Stimulated activated CD4-positive, alpha-beta T cell treated with anti-CD3 and anti-CD28 coated beads, Interleukin-12 subunit alpha, Interleukin-12 subunit beta, amount 100 ng/mL, for 48 hours (primary cell): ENCODE data around the gene LTBP2.

Experiments
- DNase-seq, 3 donors: peaks; one replicate each; pipeline ENCODE4 v3.0.0-alpha.2; 2020; ENCODE audit warnings: low read depth in 2 of 3, low spot score in 1 of 3

LTBP2 gene

GRCh38 chr14:74532246-74532645 is 79.8 kb downstream of the LTBP2 start:
- no peak for DNase-seq

GRCh38 chr14:74531467-74531866 is 80.6 kb downstream of the LTBP2 start:
- DNase-seq: no peak

GRCh38 chr14:74531006-74531405 is 81.0 kb downstream of the LTBP2 start:
- no peak for DNase-seq

GRCh38 chr14:74528886-74529285 is 83.2 kb downstream of the LTBP2 start:
- no peak for DNase-seq

- no peak for DNase-seq
Observed at GRCh38 chr14:74528406-74528805, 83.6 kb downstream of the LTBP2 start.

- no peak for DNase-seq
Observed at GRCh38 chr14:74527736-74528280, 84.2 kb downstream of the LTBP2 start.

GRCh38 chr14:74526854-74527585 is 85.0 kb downstream of the LTBP2 start:
- DNase-seq: no peak

GRCh38 chr14:74525361-74525851 is 86.6 kb downstream of the LTBP2 start:
- DNase-seq: no peak

- no peak for DNase-seq
Observed at GRCh38 chr14:74524812-74525135, 87.3 kb downstream of the LTBP2 start.

- no peak for DNase-seq
Observed at GRCh38 chr14:74524076-74524811, 87.8 kb downstream of the LTBP2 start.

GRCh38 chr14:74522740-74523139 is 89.3 kb downstream of the LTBP2 start:
- DNase-seq: no peak

GRCh38 chr14:74521756-74522155 is 90.3 kb downstream of the LTBP2 start:
- no peak for DNase-seq

GRCh38 chr14:74519316-74520074 is 92.5 kb downstream of the LTBP2 start:
- no peak for DNase-seq

- DNase-seq: no peak
Observed at GRCh38 chr14:74518221-74518620, 93.8 kb downstream of the LTBP2 start.

GRCh38 chr14:74517731-74518130 is 94.3 kb downstream of the LTBP2 start:
- DNase-seq: no peak

- DNase-seq: no peak
Observed at GRCh38 chr14:74516451-74517160, 95.4 kb downstream of the LTBP2 start.

GRCh38 chr14:74515891-74516412 is 96.1 kb downstream of the LTBP2 start:
- no peak for DNase-seq

GRCh38 chr14:74514471-74514941 is 97.5 kb downstream of the LTBP2 start:
- no peak for DNase-seq

GRCh38 chr14:74511966-74512830 is 99.8 kb downstream of the LTBP2 start:
- DNase-seq: no peak

- DNase-seq: no peak
Observed at GRCh38 chr14:74510959-74511409, 101.1 kb downstream of the LTBP2 start.
